Erythroblast (primary cell): ENCODE results near the gene CTBP2.
A peak's percentile ranks its signal among the peaks of the same experiment; 100 is the strongest.

Experiments
- DNase-seq, 2 experiments: peaks; one replicate each; lab custom pipeline; 2025; lab: John Stamatoyannopoulos, UW
- GATA1 ChIP-seq: IDR thresholded peaks from 2 replicates; pipeline ENCODE4 v1.6.1; 2011; ENCODE audit warnings: low read depth, mild to moderate bottlenecking, control low read depth, low read length, moderate library complexity
- POLR2A ChIP-seq: IDR thresholded peaks from 2 replicates; pipeline ENCODE4 v1.6.1; 2011; ENCODE audit warnings: mild to moderate bottlenecking, low read length

CTBP2 gene

GRCh38 chr10:125015356-125015944 lies 144.9 kb downstream of the CTBP2 start:
- no peak for DNase-seq
- no peak for TF ChIP-seq GATA1
- no peak for TF ChIP-seq POLR2A

DNA sequence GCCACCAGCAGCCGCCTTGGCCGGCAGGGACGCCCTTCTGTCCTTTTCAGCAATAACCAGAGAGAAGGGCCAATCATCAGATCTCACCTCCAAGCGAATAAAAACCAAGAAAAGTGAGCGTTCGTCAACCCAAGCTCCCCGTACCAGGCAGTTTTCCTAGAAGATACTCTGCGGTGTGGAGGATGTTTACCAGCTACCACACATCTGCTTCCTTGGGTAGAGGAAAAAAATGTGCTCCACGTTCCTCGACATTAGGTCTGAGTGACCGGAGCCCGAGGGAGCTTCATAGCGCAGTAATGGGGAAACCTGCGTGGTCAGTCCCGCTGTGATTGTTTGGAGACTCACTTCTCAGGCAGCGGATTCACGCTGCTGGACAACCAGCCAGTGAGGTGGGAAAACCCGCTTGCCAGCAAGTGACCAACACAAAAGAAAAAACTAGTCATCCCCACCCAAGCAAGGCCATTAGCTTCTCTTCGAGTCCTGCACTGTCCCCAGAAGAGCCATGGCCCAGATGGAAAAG lies 145.5 kb downstream of the CTBP2 start:
- no peak for TF ChIP-seq POLR2A
- TF ChIP-seq GATA1: no peak
- DNase-seq: no peak

DNA sequence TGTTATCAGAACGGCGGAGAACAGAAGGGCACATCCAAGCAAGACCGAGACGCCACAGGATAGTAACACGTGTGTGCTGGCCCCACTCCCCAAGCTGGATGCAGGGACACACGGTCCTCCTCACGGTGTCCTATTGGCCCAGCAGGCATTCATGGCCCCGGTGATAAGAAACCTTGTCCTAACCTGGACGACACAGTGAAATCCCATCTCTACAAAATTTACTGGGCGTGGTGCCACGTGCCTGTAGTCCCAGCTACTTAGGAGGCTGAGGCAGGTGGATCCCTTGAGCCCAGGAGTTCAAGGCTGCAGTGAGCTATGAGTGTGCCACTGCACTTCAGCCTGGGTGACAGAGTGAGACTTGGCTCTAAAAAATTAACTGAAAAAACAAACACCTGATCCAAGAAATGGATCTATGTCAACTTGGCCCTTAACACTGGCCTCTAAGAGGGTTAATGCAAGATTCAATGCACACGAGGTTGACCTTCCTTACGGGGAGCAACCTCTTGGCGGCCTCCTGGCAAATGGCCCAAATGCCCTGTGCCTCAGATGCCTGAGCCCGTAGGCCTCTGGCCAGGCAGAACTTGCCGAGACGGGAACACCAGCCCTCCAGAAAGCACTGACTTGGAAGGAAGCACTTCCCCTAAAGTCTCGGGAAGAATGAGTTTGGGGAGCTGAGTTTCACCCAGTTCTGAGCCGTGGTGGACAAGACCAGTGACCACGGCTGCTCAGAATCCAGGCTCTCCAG lies 146.1 kb downstream of the CTBP2 start:
- peak; percentile 14 to 21 for DNase-seq
- TF ChIP-seq POLR2A (no peak), GATA1 (no peak)

DNA sequence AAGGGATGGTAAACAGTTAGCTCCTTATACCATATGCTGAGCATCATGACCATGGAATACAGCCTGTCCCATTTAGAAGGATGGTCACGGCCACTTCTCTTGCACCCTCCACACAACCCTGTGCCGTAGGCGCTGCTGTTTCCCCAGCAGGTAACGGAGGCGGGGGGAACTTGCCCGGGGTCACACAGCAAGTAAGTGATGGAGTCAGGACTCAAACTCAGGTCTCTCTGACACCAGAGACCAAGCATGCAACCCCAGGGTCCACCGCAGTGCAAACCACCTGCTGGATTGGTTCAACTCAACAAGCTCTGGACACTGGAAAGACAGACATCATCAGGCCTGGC lies 146.9 kb downstream of the CTBP2 start:
- no peak for DNase-seq
- TF ChIP-seq POLR2A: no peak
- no peak for TF ChIP-seq GATA1

- no peak for DNase-seq
- no peak for TF ChIP-seq GATA1
- no peak for TF ChIP-seq POLR2A
Observed at GRCh38 chr10:125012851-125013528, 147.4 kb downstream of the CTBP2 start.

DNA sequence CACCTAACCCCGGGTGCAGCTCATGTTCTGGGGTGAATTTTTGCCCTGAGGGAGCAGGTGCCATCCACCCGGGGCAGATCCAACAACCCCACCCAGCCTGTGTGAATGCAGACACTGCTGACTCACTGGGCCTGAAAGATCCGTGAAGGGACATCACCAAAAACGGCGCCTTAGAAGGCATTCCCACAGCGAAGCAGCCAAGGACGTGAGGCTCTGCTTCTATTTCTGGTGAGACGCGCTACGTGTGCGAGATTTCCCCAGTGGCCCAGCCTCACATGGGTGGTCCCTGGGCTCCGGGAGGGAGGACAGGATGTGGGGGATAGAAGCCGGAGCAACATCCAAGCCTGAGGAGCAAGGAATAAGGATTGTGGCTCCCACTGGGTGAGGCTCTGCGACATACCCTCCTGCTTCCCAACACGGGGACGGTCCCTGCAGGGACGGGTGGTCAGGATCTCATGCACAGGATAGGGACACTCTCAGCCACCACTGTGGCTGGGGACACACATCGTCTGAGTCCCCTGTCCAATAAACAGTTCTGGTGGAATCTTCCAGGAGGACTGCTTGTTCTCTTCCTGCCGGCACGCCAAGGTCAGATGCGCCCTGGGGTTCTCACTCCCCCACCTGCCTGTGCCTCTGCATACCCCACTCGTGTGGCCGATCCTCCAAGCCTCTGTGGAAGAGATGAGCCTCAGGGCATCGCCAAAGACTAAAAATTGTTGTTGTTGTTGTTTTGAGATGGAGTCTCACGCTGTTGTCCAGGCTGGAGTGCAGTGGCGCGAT lies 148.2 kb downstream of the CTBP2 start:
- DNase-seq: no peak
- TF ChIP-seq POLR2A (no peak), GATA1 (no peak)

GRCh38 chr10:125011171-125011925 lies 149.0 kb downstream of the CTBP2 start:
- no peak for DNase-seq
- TF ChIP-seq GATA1 (no peak), POLR2A (no peak)

GRCh38 chr10:125010362-125010761 lies 150.0 kb downstream of the CTBP2 start:
- TF ChIP-seq POLR2A (no peak), GATA1 (no peak)
- peak in 1 of 2 experiments; percentile 23 for DNase-seq

- TF ChIP-seq GATA1 (no peak), POLR2A (no peak)
- DNase-seq: no peak
Observed at GRCh38 chr10:125009661-125010161, 150.7 kb downstream of the CTBP2 start.

DNA sequence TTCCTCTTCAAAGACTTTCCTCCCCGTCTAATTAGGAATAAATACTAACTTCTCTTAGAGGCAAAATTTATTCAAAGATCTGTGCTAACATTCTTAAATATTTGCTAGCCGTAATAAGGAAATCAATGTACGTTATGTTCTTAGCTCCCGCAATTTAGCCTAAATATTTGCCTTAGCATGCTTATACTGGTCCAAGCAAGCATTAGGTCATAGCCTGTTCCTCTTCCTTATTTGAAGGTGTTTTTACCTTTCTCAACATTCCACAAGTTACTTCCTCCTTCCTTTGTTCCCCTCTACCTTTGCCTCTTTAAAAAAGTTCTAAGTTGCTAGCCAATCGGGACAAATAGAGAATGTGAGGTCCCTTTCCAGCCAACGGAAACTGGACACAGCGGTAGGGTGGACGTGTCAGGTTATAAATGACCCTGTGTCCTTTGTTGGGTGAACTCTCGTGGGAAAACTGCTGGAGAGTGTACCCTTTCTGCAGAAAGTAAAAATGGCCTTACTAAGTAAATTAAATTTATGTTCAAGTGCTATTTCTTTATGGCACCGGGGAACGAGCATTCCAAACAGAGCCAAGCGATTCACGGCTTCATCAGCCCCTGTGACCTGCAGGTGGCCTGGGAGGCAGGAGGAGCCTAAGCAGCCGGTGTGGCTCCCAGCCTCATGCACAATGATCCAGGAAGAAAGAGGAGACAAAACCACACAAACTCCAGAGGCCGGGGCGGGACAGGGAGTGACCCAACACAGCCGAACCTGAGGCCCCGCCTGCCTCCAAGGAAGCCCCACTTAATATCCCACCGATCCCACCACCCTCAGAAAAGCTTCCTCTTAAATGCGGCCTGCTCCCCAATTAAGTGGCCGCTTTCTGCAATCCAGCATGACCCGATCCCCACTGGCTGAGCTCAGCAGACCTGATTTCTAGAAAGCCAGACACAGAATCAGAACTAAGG lies 151.4 kb downstream of the CTBP2 start:
- TF ChIP-seq POLR2A (no peak), GATA1 (no peak)

GRCh38 chr10:125007436-125007835 lies 152.9 kb downstream of the CTBP2 start:
- no peak for DNase-seq
- TF ChIP-seq POLR2A (no peak), GATA1 (no peak)

More for the DNA sequence above, 151.4 kb downstream of the CTBP2 start:
- no peak for DNase-seq
